GM19395 (cell line): ENCODE measurements around the gene SLC10A7.

Source experiments
- ATAC-seq: cut with Tn5 transposase; IDR thresholded peaks from one replicate; pipeline ENCODE4 v1.9.1; 2021; ENCODE audit warnings: mild to moderate bottlenecking, moderate library complexity; ENCODE audit not compliant: unreplicated experiment

SLC10A7 gene

GRCh38 chr4:146267826-146268225, 253.9 kb downstream of the SLC10A7 start:
- no peak for ATAC-seq

DNA sequence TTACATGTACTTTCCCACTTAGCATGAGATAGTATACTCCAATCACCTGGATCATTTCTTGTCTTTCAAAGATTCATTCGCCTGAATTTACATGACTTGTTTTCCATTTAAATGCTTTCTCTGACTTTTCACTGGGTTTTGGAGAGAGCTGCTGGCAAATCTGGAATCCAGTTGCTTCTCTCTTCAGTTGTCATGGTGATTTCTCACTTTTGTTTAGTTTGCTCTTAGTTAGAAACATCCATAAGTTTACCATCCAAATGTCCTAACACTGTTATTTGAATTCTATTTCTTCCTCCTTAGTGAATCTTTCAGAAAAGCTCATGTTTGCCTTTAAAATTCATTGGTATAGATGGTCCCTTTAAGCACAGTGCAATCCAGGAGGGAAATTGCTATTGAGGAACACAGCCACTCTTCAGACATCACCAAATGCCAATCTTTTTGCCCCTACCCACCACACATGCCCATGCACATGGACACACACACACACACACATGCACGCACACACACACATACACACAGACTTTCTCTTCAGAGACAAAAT, 255.7 kb downstream of the SLC10A7 start:
- no peak for ATAC-seq

- ATAC-seq = no peak
Measured at GRCh38 chr4:146263793-146264192, 257.9 kb downstream of the SLC10A7 start.

- ATAC-seq = no peak
Measured at GRCh38 chr4:146261041-146261440, 260.7 kb downstream of the SLC10A7 start.

DNA sequence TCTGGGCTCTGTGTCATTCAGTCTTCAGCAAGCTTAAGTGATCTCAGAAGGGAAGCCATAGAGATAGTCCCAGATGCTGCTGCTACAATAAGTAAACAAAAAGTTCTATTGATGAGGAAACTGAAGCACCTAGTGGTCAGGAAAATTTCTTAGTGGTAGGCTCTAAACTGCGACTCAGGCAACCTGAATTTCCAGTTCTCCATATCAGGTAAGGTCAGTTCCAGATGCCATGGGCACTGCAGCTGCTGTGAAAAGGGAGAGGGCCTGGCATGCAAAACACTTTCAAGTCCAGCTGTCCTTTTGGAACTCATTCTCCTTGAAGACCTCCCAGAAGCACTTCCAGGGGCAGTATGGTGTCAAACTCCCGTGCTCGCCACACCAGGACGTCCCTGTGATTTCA, 261.2 kb downstream of the SLC10A7 start:
- ATAC-seq = no peak

- ATAC-seq = no peak
Measured at GRCh38 chr4:146257511-146257910, 264.2 kb downstream of the SLC10A7 start.

DNA sequence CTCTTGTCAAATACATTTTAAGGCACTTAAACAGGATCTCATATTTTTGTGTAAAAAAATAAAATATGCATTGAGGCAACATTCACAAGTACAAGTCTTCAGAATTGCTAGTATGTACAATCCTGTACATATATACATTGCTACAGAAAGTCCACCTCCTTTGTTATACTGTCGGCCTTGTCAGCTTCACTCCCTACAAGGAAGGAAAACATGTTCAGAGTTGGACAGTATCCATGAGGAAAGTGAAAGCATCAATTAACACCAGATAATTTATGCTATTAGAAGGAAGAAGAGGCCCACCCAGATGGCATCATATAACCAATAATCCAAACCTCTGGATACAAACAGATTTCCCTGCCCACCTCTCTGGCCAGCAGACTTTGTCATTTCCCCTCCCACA, 265.4 kb downstream of the SLC10A7 start:
- no peak for ATAC-seq

GRCh38 chr4:146255874-146256273, 265.9 kb downstream of the SLC10A7 start:
- ATAC-seq = no peak

DNA sequence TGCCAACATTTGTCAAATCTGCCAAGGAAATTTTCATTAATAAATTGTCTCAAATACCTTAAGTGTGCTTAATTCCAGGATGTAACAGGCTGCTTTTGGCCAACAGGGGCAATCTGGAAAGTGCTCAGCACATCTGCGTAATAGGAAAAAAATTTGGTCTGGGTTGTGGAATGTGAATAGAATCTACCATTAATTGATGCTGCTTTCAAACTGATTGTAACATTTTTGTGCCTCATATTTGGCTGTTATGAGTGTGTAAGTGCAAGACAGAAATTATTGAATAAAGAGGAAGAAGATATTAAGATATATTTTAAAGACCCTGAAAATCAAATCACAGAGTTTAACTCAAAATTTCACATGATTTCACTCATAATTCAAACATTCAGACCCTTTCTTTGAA, 266.3 kb downstream of the SLC10A7 start:
- no peak for ATAC-seq

GRCh38 chr4:146252969-146253611, 268.6 kb downstream of the SLC10A7 start:
- no peak for ATAC-seq

- no peak for ATAC-seq
Measured at GRCh38 chr4:146247356-146247755, 274.4 kb downstream of the SLC10A7 start.

DNA sequence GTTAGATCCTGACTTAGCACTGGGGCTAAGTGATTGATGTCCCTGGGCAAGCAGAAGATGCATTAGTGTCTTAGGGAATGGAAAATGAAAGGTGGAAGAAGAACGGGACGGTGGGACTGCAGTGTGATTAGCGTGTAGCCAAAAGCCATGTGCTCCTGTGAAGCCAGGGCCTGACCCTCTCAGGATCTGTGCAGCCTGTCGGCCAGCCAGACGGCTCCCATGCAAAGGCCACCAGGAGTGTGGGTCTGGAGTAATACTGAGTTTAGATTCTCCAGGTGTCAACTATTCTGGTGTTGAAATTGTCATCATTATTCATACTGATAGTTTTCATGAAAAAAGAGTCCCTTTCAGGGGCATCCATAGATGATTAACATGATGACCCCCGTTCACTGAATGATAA, 275.4 kb downstream of the SLC10A7 start:
- no peak for ATAC-seq

DNA sequence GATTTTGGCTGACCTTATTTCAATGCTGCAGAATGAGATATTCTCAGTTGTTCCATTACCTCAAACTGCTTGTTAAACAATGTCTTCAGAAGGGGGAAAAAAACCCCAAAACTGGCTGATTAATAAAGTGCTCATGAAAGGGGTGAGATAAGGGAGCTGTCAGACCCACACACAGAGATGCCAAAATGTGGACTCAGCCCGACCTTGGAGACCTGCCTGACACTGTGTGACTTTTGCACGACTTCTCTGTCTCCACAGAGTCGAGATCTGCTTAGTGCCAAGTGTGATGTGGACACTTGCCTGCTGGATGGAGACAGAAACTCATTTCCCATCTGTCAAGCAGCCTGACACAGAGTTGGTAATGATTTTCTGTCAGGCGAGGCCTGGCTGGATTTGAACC, 275.9 kb downstream of the SLC10A7 start:
- no peak for ATAC-seq

DNA sequence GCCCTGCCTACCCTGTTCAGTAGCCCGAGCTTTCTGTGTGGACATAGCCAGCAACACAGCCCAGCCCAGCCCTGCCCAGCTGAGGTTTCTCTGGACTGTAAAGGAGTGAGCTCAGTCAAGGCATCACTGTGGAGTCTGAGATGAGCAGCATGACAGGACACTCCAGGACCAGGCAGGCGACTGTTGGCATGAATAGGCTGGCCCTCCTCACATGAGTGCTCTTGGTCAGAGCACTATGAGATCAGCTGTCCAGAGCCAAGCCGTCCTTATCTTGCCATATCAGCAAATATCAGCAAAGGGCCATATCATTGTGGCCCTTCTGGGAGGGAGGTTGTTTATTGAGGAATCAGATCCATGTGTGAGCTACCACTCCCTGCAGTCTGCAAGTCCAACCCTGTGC, 276.5 kb downstream of the SLC10A7 start:
- no peak for ATAC-seq

- ATAC-seq = no peak
Measured at GRCh38 chr4:146244496-146244895, 277.2 kb downstream of the SLC10A7 start.

- no peak for ATAC-seq
Measured at GRCh38 chr4:146243883-146244277, 277.9 kb downstream of the SLC10A7 start.

DNA sequence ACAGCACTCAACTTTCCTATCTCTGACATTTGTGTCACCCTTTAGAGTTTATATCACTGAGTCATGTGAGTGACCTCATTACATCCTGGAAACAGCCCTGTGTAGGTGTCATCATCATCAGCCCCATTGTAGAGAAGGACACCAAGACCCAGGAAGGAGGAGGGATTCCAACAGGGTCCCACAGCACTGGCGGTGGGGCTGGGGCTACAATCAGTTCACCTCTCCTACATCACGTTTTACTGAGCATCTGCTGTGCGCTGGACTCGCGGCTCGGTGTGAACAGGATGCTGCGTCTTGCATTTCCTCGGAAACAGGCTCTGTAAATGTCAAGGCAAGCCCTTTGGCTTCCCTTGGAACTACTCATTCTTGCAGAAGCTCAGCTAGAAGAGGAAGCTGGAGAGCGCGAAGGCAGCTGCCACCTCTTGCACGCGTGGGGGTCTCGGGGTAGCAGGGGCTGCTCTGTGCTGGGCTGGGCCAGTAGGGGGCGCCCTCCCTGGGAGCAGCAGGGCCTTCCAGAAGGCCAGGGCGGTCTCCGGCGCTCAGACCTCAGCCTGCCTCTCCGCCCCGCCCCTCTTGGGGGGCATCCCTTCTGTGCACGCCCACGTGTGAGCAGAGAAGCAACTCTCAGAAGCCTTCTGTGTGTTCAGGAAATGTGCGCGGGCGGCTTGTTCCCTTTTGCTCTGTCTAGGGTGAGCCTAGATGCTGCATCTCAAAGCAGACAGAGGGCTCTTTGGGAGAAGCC, 278.4 kb downstream of the SLC10A7 start:
- peak; percentile 77 for ATAC-seq

DNA sequence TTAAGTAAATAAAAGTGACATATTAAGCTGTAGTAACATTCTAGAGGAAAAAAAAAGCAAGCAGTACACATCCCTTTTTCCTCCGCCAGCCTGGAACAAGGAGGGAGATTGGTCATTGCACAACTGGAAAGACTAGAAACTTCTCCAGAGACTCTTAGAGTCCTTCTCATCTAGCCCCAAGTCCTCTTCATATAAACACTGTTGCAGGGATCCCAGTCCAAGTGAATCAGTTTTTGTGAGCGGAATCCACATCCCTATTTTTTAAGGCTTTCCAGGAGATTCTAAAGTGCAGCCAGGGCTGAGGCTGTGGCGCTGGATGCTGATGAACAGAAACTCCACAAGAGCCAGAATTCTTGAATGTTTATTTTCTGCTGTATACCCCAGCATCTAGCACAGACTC, 283.6 kb downstream of the SLC10A7 start:
- ATAC-seq = no peak

DNA sequence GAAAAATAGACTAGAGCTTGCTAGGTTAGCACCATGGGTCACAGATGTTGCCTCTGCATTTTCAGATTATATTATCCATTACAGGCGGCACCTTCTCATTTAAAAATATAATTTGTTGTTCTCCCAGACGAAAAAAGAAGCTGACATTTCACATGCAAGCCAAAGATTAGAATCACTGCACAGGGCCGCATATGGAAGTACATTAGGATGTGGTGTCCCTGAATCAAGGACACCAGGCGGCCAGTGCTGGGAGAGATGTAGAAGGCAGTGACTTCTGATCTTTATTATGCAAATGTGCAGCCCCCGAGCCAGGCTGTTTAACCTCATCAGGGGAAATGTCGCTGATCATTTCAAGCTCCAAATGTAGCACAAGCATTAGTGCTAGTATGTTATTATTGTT, 284.6 kb downstream of the SLC10A7 start:
- ATAC-seq = no peak

GRCh38 chr4:146236216-146236615, 285.5 kb downstream of the SLC10A7 start:
- no peak for ATAC-seq

- ATAC-seq = no peak
Measured at GRCh38 chr4:146235654-146236177, 286.0 kb downstream of the SLC10A7 start.

GRCh38 chr4:146232131-146232722, 289.5 kb downstream of the SLC10A7 start:
- no peak for ATAC-seq
